Measurements from ENCODE around the gene KCNJ4.

The KCNJ4 gene

GRCh38 chr22:38429499-38430068, 25.4 kb downstream of the KCNJ4 start:
- peak; percentile 76 for DNase-seq

GRCh38 chr22:38428714-38429113, 26.3 kb downstream of the KCNJ4 start:
- DNase-seq = no peak

DNA sequence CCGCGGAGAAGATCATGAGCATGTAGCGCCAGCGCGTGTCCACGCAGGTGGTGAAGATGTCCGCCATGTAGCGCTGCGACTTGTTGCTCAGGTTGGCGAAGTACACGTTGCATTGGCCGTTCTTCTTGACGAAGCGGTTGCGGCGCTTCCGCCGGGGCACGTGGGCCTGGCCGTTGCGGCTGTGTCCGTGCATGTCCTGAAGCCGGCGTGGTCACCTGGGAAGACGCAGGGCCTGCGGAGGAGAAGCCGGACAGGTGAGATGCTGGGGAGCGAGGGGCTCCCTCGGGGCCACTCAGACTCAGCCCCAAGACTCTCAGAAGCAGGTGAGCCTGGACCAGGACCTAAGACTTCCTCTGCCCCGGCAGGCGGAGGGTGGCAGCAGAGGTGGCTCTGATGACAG, 27.1 kb downstream of the KCNJ4 start:
- no peak for DNase-seq

DNA sequence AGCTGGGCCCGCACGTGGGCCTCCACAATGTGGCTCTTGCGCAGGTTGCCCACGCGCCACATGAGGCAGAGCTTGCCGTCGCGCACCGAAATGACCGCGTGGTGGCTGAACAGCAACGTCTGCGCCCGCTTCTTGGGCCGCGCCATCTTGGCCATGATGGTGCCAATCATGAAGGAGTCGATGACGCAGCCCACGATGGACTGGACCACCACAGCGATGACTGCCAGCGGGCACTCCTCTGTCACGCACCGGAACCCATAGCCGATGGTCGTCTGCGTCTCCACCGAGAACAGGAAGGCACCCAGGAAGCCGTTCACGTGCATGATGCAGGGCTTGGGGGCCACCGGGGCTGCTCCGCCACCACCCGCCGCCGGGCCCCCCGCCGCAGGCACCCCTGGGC, 27.5 kb downstream of the KCNJ4 start:
- DNase-seq = no peak

- no peak for DNase-seq
Observed at GRCh38 chr22:38426628-38427027, 28.4 kb downstream of the KCNJ4 start.

DNA sequence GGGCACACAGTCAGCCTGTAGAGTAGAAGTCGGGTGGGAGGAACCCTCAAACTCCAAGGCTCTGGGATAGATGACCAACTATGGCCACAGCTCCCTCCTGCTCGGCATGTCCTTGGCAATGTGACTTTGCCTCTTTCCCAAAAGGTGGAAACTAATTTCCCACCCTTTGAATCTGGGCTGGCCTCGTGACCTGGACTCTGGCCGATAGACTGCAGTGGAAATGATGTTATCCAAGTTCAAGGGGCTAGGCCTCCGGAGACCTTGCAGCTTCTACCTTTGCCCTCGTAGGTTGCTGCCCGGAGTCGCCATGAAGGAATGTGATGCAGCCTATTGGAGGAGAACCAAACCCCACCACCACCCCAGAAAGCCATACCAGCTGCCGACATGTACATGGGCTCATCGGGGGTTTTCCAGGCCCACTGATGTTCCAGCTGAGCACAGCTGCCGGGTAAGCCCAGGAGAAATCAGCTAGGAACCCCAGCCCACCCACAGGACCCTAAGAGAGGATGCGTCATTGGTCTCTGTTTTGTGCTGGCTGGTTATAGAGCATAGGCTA, 30.4 kb downstream of the KCNJ4 start:
- DNase-seq = no peak

DNA sequence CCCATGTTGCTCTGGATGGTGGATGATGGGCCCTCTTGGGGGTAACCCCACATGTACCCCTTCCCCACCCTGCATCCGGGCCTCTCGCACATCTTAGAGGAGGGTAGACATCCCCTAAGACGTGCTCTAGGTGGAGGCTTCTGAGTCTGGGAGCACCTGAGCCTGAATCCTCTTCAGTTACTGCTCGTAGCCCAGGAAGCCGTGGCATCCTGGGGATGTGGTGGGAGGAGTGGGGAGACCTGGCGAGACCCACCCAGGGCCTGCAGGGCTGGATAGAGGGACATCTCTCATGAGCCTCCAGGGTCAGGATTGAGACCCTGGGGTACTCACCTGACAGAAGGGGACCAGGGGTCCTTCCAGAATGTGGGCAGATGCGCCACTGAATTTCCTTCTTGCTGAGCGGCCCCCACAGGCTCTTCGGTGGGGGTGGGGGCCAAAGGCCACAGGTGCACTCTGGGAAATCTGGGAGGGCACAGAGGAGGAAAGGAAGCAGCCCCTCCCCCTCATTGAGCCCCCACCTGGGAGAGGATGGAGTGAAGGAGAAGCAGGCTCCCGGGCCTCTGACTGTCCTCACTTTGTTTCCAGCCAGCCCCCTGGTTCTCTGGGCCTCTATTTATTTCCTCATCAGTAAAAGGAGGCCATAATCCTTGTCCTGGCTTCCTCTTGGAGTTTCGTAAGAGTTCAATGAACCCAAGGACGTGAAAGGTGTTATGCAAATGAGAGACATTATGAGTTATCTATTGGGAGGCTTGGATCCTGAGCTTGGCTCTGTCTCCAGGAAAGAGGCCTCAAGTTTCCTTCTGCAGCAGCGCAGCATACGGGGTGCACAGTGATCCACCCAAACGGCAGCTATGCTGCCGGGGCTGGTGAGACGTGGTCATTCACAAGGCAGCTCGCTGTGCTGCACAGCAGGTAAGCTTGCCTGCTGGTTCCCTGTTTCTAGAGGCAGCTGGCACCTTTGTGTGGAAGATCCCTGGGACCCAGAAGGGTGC, 31.2 kb downstream of the KCNJ4 start:
- no peak for DNase-seq

- peak; percentile 13 for DNase-seq
Observed at GRCh38 chr22:38422611-38423511, 32.1 kb downstream of the KCNJ4 start.

GRCh38 chr22:38420734-38421133, 34.3 kb downstream of the KCNJ4 start:
- DNase-seq = no peak

- DNase-seq = peak; percentile 21
Observed at GRCh38 chr22:38419858-38420160, 35.2 kb downstream of the KCNJ4 start.

DNA sequence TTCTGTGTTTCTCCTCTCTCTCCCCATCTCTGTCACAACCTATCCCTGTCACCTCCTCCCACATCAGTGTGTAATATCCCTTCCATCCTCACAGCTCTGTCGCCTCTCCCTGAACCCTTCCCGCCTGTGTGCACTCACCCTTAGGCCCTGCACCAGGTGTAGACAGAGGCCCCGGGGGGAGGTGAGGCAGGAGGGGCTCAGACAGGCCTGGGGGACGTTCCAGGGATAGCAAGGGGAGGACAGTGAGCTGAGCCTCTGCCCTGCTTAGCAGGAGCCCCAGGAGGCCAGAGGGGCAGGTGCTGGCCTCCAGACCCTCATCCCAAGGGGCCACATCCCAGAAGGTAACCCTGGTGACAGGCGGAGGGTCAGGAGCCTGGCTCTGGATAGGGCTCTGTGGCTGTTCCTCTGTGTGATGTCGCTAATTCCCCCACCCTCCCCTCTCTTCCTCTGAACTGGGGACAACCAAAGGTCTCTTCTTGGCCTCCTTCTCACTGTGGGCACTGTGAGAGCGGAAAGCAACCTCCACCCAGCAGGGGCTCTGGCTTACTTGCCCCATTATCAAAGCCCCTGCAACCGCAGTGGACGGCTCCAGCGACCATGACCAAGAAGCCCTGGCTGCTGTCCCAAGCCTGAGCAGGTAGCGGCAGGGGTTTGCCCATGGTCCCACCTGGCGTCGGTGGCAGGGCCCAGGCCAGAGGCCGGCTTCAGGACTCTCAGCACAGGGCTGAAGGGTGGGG, 35.7 kb downstream of the KCNJ4 start:
- peak; percentile 11 for DNase-seq

- no peak for DNase-seq
Observed at GRCh38 chr22:38418589-38418988, 36.4 kb downstream of the KCNJ4 start.

DNA sequence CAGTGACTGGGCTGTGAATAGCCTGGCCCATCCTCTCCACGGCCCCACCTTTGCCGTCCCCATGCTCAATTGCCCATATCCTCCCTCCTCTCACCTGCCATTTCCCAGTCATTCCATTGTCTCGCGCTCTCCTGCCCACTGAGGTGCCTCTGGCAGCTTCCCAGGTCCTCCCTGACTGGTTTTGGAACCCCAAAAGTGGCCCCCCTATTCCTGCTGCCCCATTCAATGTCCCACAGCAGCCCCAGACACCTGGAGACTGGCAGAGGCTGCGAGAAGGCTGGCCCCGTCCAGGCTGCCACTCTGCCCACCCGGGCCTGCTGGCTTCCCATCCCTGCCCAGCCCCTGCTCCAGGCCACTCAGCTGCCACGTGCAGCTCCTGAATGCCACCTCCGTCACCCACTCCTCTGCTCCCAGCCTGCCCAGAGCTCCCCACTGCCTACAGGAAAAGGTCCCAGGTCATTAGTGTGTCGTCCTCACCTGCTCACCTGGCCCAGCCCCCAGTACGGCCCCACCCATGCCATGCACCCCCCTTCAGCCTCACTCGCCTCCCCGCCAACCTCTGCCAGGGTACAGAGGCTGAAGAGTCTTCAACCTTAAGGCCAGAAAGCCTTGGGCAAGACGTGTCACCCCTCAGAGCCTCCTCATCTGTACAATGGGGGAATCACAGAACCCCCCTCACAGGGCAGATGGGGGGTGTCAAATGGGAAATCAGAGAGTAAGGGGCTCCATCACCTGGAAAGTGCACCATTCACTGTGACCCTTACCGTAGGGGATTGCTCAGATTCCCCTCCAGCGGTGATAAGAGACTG, 37.5 kb downstream of the KCNJ4 start:
- no peak for DNase-seq

- DNase-seq = no peak
Observed at GRCh38 chr22:38416621-38417251, 38.3 kb downstream of the KCNJ4 start.

DNA sequence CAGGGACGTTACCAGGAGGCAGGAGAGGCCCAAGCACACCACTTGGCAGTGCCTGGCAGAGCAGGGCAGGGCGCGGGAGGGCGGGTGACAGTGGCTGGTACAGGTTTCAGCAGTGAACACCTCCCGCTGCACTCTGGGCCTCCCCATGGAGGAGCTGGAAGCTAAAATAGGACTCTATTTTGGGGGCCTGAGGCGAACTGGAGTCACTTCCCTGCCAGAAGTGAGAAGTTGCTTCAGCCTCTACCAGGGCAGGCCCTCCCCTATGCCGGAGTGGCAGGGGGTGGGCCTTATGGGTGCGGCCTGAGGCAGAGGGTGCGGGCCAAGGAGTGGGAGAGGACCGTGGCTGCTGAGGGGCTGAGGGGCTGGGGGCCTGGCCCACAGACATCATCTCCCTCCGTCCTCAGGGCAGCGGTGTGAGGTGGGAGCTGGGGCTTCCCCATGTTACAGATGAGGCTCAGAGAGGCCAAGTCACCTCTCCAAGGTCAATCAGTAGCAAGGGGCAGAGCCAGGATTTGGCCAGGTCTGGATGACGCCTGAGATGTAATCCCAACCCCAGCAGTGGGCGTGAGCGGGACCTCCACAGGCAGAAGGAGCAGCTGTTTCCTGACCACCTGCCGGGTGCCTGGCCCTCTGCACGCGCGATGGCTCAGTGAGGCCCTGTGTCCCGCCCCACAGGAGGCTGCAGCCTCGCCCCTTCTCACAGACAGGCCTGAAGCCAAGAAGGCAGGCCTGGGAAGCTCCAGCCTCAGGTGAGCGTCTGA, 39.3 kb downstream of the KCNJ4 start:
- peak; percentile 12 for DNase-seq

DNA sequence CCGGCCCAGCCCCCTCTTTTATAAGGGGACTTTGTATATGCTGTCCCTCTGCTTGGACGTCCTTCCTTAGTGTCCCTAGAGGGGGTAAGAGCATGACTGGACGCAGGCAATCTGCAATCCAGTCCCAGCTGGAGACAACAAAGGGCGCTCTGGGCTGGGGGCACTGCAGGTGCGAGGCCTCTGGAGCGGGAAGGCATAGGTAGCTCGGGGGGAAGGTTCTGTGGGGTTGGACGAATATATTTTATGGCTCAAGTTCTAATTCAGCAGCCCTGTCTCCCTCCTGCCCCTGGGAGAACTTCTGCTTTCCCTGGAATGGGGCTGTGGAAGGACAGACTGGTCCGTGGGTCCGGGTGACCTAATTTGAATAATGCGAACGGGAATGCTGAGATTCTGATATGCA, 40.0 kb downstream of the KCNJ4 start:
- DNase-seq = no peak

DNA sequence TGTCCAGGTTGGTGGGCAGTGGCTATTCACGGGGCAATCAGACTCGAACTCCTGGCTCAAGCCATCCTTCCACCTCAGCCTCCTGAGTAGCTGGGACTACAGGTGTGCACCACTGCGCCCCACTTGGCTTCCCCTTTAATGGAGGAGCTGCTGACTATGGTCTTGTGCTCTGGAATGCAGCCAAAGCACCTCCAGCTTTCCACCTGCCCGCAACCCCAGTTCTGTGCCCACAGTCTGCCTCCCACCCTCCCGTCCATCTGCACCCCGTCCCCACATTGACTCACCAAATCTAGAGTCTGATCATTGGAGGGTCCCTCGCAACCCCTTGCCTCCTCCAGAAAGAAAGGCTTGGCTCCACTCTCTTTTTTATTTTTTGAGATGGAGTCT, 41.0 kb downstream of the KCNJ4 start:
- no peak for DNase-seq

- DNase-seq = peak; percentile 33
Observed at GRCh38 chr22:38413085-38414008, 41.7 kb downstream of the KCNJ4 start.

DNA sequence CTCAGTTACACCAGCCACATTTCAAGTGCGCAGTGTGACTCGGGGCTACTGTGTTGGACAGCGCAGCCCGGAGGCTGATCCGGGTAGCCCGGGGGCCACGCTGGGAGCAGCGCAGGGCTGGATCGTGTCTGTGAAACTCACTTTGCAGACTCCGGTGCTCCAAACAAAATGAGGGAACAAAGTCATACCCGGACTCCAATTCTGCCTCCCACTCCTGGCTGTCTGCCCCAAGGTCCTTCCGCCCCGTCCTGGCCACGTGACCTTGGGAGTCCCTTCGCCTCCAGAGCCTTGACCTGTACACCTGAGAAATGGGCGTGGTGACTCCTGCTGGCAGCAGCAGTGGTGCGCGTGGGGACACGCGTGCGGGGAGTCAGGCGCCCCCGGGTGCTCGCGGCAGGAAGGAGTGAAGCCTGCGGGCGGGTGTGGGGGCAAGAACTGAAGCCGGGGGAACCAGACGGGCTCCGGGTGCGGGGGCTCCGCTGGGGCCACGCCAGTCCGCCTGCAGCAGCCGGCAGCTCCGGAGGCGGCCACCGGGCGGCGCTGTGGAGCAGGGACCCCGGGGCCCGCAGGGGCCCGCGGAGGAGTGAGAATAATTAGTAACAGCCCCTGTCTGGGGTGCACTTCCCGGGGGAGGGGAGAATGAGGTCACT, 42.4 kb downstream of the KCNJ4 start:
- DNase-seq = peak; percentile 20
